ENCODE measurements around the gene ARHGEF35.
"Not testable (repeated sequence)": the region's sequence is repeated elsewhere in the genome, so short reads cannot be mapped to it uniquely, and the experiment has no call there.

Gene ARHGEF35

DNA sequence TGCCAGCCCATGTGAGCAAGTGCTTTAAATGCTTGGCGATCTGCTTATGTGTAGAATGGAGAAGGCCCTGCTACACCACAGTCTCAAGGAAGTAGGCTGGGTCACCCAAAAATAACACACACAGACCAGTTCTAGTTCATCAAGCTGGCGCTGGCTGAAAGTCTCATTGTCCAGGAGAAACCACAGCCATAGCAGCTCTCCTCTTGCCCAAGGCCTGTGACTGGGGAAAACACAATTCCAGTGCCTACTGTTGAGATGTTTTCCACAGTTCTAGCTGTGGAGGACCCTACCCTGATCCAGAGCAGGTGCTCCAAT lies 16.5 kb downstream of the ARHGEF35 start:
- H3K36me3 ChIP-seq (ENCODE audit: control insufficient read depth in 4 of 4, insufficient read depth in 4 of 4, low read length in 3 of 4); CTCF ChIA-PET; POLR2A ChIA-PET; H3K4me1 ChIP-seq (ENCODE audit: control extremely low read depth in 1 of 4, control insufficient read depth in 4 of 4, insufficient read depth in 4 of 4, low read length in 3 of 4); DNase-seq; H3K9me3 ChIP-seq (ENCODE audit: control extremely low read depth in 1 of 5, control insufficient read depth in 4 of 5, insufficient read depth in 2 of 5, low read depth in 1 of 5, low read length in 4 of 5); H3K4me3 ChIP-seq (ENCODE audit: control insufficient read depth in 1 of 7, extremely low read depth in 1 of 7, insufficient read depth in 4 of 7, low read depth in 2 of 7, low read length in 6 of 7); H3K27ac ChIP-seq (ENCODE audit: insufficient read depth in 1 of 2, low read depth in 1 of 2, low read length in 2 of 2, poor library complexity in 1 of 2, severe bottlenecking in 2 of 2); H3K27me3 ChIP-seq (replicated peaks in 2 of 5; ENCODE audit: control insufficient read depth in 4 of 5, insufficient read depth in 5 of 5, low read length in 4 of 5): not testable (repeated sequence)
- WGBS (ENCODE audit: insufficient coverage) = no CpG with 5 or more reads among the region's 2 CpGs

DNA sequence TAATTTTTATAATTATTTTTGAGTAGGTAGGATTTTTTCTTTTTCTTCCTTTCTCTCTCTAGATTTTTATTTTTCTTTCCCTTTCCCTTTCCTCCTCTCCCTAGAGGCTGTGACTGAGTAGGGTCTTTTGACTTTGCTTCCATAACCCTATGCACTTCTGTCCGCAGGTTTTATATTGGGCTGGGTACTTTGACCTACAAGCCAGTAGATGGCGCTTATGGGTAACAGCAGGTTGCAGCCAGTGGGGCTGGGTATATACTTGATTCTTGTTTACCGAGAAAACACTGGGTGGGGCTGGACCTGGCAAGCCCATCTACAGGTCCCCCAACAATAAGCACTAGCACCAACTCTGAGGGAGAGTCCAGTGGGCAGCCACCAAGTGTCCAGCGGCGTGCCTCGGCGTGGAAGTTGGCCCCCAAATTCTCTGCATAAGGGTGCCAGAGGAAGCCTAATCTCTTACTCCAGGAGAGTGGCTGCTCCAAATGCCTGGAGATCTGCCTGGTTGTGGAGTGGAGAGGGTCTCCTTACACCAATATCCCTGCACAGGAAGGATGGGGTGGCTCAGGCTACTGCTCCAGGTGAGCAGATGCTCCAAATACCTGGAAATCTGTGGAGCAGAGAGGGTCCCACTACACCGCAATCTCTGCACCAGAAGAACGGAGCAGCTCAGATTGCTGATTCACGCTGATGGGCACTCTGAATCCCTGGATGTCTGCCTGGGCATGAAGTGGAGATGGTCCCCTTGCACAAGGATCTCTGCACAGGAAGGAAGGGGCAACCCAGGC lies 17.1 kb downstream of the ARHGEF35 start:
- WGBS (ENCODE audit: insufficient coverage) = no CpG with 5 or more reads among the region's 10 CpGs
- H3K4me3 ChIP-seq (ENCODE audit: control insufficient read depth in 1 of 7, extremely low read depth in 1 of 7, insufficient read depth in 4 of 7, low read depth in 2 of 7, low read length in 6 of 7); POLR2A ChIA-PET; H3K9me3 ChIP-seq (ENCODE audit: control extremely low read depth in 1 of 5, control insufficient read depth in 4 of 5, insufficient read depth in 2 of 5, low read depth in 1 of 5, low read length in 4 of 5); H3K4me1 ChIP-seq (ENCODE audit: control extremely low read depth in 1 of 4, control insufficient read depth in 4 of 4, insufficient read depth in 4 of 4, low read length in 3 of 4); H3K27me3 ChIP-seq (replicated peaks in 2 of 5; ENCODE audit: control insufficient read depth in 4 of 5, insufficient read depth in 5 of 5, low read length in 4 of 5); H3K36me3 ChIP-seq (ENCODE audit: control insufficient read depth in 4 of 4, insufficient read depth in 4 of 4, low read length in 3 of 4); H3K27ac ChIP-seq (ENCODE audit: insufficient read depth in 1 of 2, low read depth in 1 of 2, low read length in 2 of 2, poor library complexity in 1 of 2, severe bottlenecking in 2 of 2): not testable (repeated sequence)
- CTCF ChIA-PET = interaction anchor here (0.7 to 1.6 kb wide), 3 partner anchors 51 to 300 kb away, joined by 3 read pairs; no protein-coding TSS in a partner anchor
- DNase-seq = peak; percentile 16 to 60 (median 34)

DNA sequence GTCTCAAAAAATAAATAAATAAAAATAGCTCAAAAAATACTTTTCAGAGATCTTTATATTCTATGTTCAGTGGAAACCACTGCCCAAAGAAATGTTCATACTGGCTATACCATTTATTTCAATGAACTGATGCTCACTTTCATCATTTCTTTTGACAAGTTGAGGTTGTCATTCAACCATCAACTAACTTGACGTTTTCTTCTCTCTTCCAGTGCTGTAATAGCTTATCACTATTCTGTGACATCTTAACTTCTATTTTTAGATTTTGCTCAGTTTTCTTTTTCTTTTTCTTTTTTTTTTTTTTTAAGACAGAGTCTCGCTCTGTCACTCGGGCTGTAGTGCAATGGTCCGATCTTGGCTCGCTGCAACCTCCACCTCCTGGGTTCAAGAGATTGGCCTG lies 21.0 kb downstream of the ARHGEF35 start:
- POLR2A ChIA-PET = no interaction called here

DNA sequence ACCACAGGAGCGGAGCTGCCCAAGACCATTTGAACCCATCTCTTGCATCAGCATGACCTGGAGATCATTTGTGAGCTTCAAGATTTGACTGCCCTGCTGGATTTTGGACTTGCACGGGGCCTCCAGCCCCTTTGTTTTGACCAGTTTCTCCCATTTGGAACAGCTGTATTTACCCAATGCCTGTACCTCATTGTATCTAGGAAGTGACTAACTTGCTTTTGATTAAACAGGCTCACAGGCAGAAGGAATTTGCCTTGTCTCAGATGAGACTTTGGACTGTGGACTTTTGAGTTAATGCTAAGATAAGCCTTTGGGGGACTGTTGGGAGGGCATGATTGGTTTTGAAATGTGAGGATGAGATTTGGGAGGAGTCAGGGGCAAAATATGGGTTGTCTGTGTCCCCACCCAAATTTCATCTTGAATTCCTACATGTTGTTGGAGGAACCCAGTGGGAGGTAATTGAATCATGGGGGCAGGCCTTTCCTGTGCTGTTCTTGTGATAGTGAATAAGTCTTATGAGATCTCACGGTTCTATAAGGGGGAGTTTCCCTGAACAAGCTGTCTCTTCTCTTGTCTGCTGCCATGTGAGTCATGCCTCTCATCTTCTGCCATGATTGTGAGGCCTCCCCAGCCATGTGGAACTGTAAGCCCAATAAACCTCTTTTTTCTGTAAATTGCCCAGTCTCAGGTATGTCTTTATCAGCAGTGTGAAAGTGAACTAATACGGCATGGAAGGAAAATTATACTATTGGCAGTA lies 23.9 kb downstream of the ARHGEF35 start:
- POLR2A ChIA-PET = not testable (repeated sequence)

More for the DNA sequence above, 21.0 kb downstream of the ARHGEF35 start:
- Histone ChIP-seq H3K27ac (ENCODE audit: insufficient read depth in 1 of 2, low read depth in 1 of 2, low read length in 2 of 2, poor library complexity in 1 of 2, severe bottlenecking in 2 of 2) (no peak overlapping the region), H3K9me3 (ENCODE audit: control extremely low read depth in 1 of 5, control insufficient read depth in 4 of 5, insufficient read depth in 2 of 5, low read depth in 1 of 5, low read length in 4 of 5) (no peaks in the 10 kb centered on the region), H3K36me3 (ENCODE audit: control insufficient read depth in 4 of 4, insufficient read depth in 4 of 4, low read length in 3 of 4) (no peaks in the 10 kb centered on the region), H3K4me3 (ENCODE audit: control insufficient read depth in 1 of 7, extremely low read depth in 1 of 7, insufficient read depth in 4 of 7, low read depth in 2 of 7, low read length in 6 of 7) (no peak overlapping the region), H3K4me1 (ENCODE audit: control extremely low read depth in 1 of 4, control insufficient read depth in 4 of 4, insufficient read depth in 4 of 4, low read length in 3 of 4) (no peaks in the 10 kb centered on the region), H3K27me3 (replicated peaks in 2 of 5; ENCODE audit: control insufficient read depth in 4 of 5, insufficient read depth in 5 of 5, low read length in 4 of 5) (no peaks in the 10 kb centered on the region)
- no peak for DNase-seq
- WGBS (ENCODE audit: insufficient coverage) = 80% methylated on average over 1 of the region's 5 CpGs
- CTCF ChIA-PET = no interaction called here

DNA sequence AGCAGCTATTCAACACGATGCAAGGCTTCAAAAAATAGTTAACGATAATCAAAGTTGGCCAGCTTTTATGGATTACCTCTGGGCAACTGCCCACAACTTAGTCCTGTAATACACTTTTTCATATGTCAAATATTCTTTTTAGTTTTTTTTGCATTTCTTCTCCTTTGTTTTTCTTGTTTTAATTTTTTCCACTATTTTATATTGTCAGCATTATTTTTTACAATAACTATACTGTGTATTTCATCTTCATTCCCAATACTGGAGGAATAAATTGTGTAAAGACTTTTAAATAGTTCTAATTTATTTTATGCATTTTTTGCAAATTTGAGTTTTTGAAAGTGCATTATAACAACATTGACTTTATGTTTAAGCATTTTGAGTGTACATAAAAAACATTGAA lies 30.8 kb downstream of the ARHGEF35 start:
- ChIA-PET POLR2A (no interaction called here), CTCF (no interaction called here)
- no peaks in the 10 kb centered on the region for H3K36me3 ChIP-seq (ENCODE audit: control insufficient read depth in 4 of 4, insufficient read depth in 4 of 4, low read length in 3 of 4)
- no peak overlapping the region for H3K27ac ChIP-seq (ENCODE audit: insufficient read depth in 1 of 2, low read depth in 1 of 2, low read length in 2 of 2, poor library complexity in 1 of 2, severe bottlenecking in 2 of 2)
- H3K4me1 ChIP-seq (ENCODE audit: control extremely low read depth in 1 of 4, control insufficient read depth in 4 of 4, insufficient read depth in 4 of 4, low read length in 3 of 4) = no peaks in the 10 kb centered on the region
- no peaks in the 10 kb centered on the region for H3K9me3 ChIP-seq (ENCODE audit: control extremely low read depth in 1 of 5, control insufficient read depth in 4 of 5, insufficient read depth in 2 of 5, low read depth in 1 of 5, low read length in 4 of 5)
- no peak for DNase-seq
- WGBS (ENCODE audit: insufficient coverage) = 71% methylated on average over 1 of the region's 2 CpGs
- no peaks in the 10 kb centered on the region for H3K27me3 ChIP-seq (replicated peaks in 2 of 5; ENCODE audit: control insufficient read depth in 4 of 5, insufficient read depth in 5 of 5, low read length in 4 of 5)
- H3K4me3 ChIP-seq (ENCODE audit: control insufficient read depth in 1 of 7, extremely low read depth in 1 of 7, insufficient read depth in 4 of 7, low read depth in 2 of 7, low read length in 6 of 7) = no peak overlapping the region

More for the DNA sequence above, 23.9 kb downstream of the ARHGEF35 start:
- DNase-seq; H3K9me3 ChIP-seq (ENCODE audit: control extremely low read depth in 1 of 5, control insufficient read depth in 4 of 5, insufficient read depth in 2 of 5, low read depth in 1 of 5, low read length in 4 of 5); H3K27me3 ChIP-seq (replicated peaks in 2 of 5; ENCODE audit: control insufficient read depth in 4 of 5, insufficient read depth in 5 of 5, low read length in 4 of 5); CTCF ChIA-PET; H3K4me1 ChIP-seq (ENCODE audit: control extremely low read depth in 1 of 4, control insufficient read depth in 4 of 4, insufficient read depth in 4 of 4, low read length in 3 of 4); H3K36me3 ChIP-seq (ENCODE audit: control insufficient read depth in 4 of 4, insufficient read depth in 4 of 4, low read length in 3 of 4); H3K4me3 ChIP-seq (ENCODE audit: control insufficient read depth in 1 of 7, extremely low read depth in 1 of 7, insufficient read depth in 4 of 7, low read depth in 2 of 7, low read length in 6 of 7); H3K27ac ChIP-seq (ENCODE audit: insufficient read depth in 1 of 2, low read depth in 1 of 2, low read length in 2 of 2, poor library complexity in 1 of 2, severe bottlenecking in 2 of 2): not testable (repeated sequence)
- 100% methylated on average over 4 of the region's 4 CpGs for WGBS (ENCODE audit: insufficient coverage)

DNA sequence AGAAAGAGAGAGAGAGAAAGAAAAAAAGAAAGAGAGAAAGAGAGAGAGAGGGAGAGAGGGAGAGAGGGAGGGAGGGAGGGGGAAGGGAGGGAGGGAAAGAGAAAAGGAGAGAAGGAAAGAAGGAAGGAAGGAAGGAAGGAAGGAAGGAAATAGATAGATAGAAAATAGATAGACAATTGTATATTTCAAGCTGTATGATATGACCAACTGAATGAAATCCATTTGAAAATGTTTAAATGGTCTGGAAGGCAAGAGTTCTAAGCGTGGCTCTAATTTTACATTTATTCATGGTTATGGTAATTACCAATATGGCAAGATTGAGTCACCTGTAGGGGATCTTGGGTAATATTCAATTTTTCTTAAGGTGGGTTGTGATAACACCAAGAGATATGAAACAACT lies 36.8 kb downstream of the ARHGEF35 start:
- DNase-seq = no peak
- Histone ChIP-seq H3K27me3 (replicated peaks in 2 of 5; ENCODE audit: control insufficient read depth in 4 of 5, insufficient read depth in 5 of 5, low read length in 4 of 5) (no peaks in the 10 kb centered on the region), H3K27ac (ENCODE audit: insufficient read depth in 1 of 2, low read depth in 1 of 2, low read length in 2 of 2, poor library complexity in 1 of 2, severe bottlenecking in 2 of 2) (no peak overlapping the region), H3K9me3 (ENCODE audit: control extremely low read depth in 1 of 5, control insufficient read depth in 4 of 5, insufficient read depth in 2 of 5, low read depth in 1 of 5, low read length in 4 of 5) (no peaks in the 10 kb centered on the region), H3K4me3 (ENCODE audit: control insufficient read depth in 1 of 7, extremely low read depth in 1 of 7, insufficient read depth in 4 of 7, low read depth in 2 of 7, low read length in 6 of 7) (no peak overlapping the region), H3K4me1 (ENCODE audit: control extremely low read depth in 1 of 4, control insufficient read depth in 4 of 4, insufficient read depth in 4 of 4, low read length in 3 of 4) (no peaks in the 10 kb centered on the region), H3K36me3 (ENCODE audit: control insufficient read depth in 4 of 4, insufficient read depth in 4 of 4, low read length in 3 of 4) (no peaks in the 10 kb centered on the region)
- ChIA-PET POLR2A (no interaction called here), CTCF (no interaction called here)
- 100% methylated on average over 1 of the region's 1 CpG for WGBS (ENCODE audit: insufficient coverage)

DNA sequence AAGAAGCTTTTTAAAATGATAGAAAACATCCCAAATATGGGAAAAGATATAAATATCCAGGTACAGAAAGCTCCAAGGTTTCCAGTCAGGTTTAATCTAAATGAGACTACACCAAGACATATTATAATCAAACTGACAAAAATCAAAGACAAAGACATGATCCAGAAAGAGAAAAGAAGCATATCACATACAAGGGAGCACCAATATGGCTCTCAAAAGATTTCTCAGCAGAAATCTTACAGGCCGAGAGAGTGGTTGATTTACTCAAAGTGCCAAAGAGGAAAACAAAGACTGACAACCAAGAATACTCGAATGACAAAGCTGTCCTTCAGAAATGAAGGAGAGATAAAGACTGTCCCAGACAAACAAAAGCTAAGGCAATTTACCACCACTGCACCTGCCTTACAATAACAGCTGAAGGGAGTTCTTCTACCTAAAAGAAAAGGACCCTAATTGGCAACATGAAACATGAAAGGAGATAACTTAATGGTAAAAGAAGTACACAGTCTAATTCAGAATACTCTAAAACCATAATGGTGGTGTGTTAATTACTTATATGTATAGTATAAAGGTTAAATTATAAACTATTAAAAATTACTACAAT lies 47.3 kb downstream of the ARHGEF35 start:
- CTCF ChIA-PET = no interaction called here
- H3K27ac ChIP-seq (ENCODE audit: insufficient read depth in 1 of 2, low read depth in 1 of 2, low read length in 2 of 2, poor library complexity in 1 of 2, severe bottlenecking in 2 of 2) = no peak overlapping the region
- WGBS (ENCODE audit: insufficient coverage) = 89% methylated on average over 1 of the region's 2 CpGs

More for the DNA sequence above, 47.3 kb downstream of the ARHGEF35 start:
- DNase-seq = no peak
- Histone ChIP-seq H3K27me3 (replicated peaks in 2 of 5; ENCODE audit: control insufficient read depth in 4 of 5, insufficient read depth in 5 of 5, low read length in 4 of 5) (no peaks in the 10 kb centered on the region), H3K36me3 (ENCODE audit: control insufficient read depth in 4 of 4, insufficient read depth in 4 of 4, low read length in 3 of 4) (no peaks in the 10 kb centered on the region), H3K4me3 (ENCODE audit: control insufficient read depth in 1 of 7, extremely low read depth in 1 of 7, insufficient read depth in 4 of 7, low read depth in 2 of 7, low read length in 6 of 7) (peak overlapping the region in 1 of 7 experiments; percentile 16), H3K9me3 (ENCODE audit: control extremely low read depth in 1 of 5, control insufficient read depth in 4 of 5, insufficient read depth in 2 of 5, low read depth in 1 of 5, low read length in 4 of 5) (peaks cover 4 to 28% (median 7%) of the 10 kb centered on the region in 5 experiments), H3K4me1 (ENCODE audit: control extremely low read depth in 1 of 4, control insufficient read depth in 4 of 4, insufficient read depth in 4 of 4, low read length in 3 of 4) (no peaks in the 10 kb centered on the region)
- POLR2A ChIA-PET = no interaction called here
